HG03565 (cell line): ENCODE measurements around the gene IZUMO4.

Experiments used
- ATAC-seq: cut with Tn5 transposase; IDR thresholded peaks from one replicate; pipeline ENCODE4 v1.9.1; 2021; ENCODE audit warnings: mild to moderate bottlenecking, moderate library complexity; ENCODE audit not compliant: unreplicated experiment

IZUMO4 gene, protein sequence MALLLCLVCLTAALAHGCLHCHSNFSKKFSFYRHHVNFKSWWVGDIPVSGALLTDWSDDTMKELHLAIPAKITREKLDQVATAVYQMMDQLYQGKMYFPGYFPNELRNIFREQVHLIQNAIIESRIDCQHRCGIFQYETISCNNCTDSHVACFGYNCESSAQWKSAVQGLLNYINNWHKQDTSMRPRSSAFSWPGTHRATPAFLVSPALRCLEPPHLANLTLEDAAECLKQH

GRCh38 chr19:2096480-2097202 lies at the start of gene IZUMO4:
Gene IZUMO4, plus strand, starts transcription at chr19:2096915. Its CDS starts 31 bp downstream, at chr19:2096946.
- ATAC-seq, result peak; percentile 53

DNA sequence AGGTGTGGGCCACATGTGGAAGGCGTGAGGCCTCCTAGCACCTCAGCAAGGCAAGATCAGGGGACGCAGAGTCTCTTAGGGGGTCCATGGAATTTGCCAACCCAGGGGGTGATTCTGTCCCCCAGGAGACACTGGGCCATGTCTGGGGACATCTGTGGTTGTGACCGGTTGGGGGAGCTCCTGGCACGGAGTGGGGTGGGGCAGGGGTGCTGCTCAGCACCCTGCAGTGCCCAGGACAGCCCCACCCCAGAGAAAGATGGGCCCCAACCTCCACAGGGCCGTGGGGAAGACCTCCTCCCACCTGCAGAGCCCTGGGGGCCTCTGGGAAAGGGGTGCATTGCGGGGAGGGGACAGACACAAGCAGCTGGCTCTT lies 49.7 kb upstream of the IZUMO4 start:
- ATAC-seq, result no peak

DNA sequence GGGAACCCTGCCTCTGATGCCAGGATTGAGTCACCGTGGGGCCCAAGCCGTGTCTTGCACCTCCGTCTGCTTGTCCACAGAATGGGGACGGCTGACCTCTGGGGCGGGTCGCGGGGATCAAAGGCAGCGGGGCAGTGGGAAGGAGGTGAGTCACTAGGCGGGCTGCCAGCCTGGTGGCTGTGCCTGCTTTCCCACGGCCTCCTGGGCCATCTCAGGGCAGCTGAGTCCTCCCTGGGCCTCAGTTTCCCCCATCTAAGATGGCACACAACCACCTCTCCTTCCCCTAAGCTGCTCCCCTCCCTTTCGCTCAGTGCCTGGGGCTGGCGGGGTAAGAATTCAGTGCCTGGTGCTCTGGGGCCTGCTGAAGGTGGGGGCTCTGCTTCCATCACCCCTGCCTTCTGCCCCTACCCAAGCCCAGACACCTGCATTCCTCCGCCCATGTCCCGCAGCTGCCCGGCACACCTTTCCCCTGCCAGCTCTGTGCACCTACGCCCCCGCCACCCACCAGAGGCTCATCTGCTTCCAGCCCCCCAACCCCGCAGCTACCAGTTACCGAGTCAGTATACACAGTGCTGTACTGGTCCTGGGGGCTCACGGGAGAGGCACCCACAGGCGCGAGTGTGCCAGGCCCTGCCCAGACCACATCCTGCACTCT lies 49.1 kb upstream of the IZUMO4 start:
- no peak for ATAC-seq

- no peak for ATAC-seq
Measured at GRCh38 chr19:2048104-2048958, 48.4 kb upstream of the IZUMO4 start.

- ATAC-seq, result no peak
Measured at GRCh38 chr19:2048959-2049740, 47.6 kb upstream of the IZUMO4 start.

DNA sequence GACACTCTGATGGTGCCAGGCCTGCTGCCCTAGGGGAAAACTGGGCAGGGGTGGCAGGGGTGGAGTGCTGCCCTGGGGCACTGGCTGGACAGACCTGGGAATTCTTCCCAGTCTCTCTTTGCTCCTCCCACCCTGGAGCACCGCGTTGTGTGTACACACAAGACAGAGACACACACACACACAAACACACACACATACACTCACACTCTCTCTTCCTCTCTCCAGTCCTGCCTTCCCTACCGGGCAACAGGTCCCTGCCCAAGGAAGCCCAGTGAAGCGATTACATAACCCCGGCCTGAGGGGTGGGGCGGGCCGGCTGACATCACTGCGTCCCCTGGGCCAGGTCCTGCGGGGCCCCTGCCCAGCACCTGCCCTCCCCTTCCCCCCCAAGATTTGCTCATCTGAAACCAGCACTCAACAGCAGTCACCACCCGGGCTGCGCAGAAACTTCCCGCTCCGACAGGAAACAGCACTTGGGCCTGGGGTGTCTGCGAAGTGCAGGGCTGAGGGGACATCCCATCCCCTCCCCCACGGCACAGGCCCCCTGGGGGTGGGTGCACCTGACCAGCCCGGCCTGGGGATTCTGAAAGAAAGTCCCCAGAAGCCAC lies 46.9 kb upstream of the IZUMO4 start:
- no peak for ATAC-seq

DNA sequence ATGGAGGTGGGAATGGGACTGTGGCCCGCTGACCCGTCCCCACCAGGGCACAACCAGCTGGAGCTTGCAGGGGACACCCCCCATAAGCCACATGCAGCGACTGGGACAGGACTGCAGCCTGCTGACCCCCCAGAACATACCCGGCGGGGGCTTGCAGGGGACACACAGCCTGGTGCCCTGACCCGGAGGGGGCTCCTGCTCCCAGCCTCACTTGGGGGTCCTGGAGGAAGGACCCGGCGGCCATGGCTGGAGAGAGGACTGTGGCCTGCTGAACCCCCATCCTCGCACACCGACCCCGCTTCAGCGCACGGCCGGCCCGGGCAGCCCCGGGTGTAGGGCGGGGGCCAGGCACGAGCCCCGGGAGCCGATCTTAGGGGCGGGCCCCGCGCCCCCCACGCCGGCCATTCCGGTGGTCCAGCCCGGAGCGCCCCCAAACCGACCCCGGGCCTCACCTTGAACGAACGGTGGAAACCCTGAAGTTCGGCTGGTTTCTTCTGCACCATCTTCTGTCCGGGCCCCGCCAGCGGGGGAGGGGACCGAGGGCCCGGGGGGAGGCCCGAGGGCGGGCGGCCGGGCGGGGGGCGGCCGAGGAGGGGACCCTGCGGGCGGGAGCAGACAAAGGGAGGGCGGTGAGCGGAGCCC lies 46.2 kb upstream of the IZUMO4 start:
- no peak for ATAC-seq

DNA sequence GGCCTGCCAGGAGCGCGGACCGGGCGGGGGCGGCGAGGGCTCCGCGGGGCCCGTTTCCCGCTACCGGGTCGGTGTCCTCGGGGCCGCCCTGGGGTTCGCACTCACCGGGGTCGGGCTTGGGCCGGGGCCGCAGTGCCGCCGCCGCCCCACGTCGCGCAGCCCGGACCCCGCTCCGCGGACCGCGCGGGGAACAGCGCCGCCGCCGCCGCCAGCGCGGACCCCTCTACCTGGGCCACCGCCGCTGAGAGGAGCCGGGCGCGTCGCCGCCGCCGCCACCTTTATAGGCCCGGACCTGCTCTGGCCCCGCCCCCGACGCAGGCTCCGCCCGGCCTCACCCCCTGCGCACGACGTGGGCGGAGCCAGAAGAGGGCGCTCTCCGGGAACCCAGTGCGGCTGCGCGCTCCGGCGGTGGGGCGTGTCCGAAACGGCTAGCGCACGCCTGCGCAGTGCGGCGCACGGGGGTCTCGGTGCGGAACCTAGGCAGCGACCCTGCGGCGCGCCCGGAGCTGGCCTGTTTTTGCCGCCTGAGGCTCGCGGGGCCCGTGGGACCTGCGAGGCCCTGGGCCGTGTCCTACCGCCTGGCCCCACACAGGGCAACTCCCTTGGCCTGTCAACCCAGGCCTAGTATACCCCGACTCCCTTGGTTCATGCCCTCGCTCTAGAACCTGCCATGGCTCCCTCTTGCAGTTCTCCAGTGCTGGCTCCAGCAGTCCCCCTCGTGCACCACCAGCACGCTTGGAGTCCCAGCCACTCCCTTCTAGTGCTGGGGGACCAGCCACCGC lies 45.5 kb upstream of the IZUMO4 start, which contains the start of gene MKNK2:
MKNK2 (minus strand) TSS at position 254 of the 782 bp plus-strand sequence. CDS start 393 bp downstream, outside the sequence.
- ATAC-seq, result peak; percentile 42

GRCh38 chr19:2051773-2052704 lies 44.7 kb upstream of the IZUMO4 start:
- no peak for ATAC-seq

- ATAC-seq, result no peak
Measured at GRCh38 chr19:2053601-2054389, 42.9 kb upstream of the IZUMO4 start.

DNA sequence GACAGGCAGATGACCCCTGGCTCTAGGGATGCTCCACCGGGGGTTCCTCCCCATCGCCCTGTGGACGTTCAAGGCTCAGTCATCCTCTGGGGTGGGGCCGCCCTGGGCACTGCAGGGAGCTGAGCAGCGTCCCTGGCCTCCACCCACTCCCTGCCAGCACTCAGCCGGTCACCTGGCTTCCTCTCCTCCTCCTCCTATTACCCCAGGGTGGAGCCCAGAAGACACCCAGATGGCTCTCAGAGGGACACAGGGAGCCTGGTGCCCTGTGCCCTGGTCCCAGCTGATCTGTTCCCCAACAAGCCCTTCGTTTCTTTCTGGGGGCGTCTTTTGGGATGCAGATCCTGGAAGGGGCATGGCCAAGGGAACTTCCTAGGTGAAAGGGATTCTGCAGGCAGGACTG lies 42.0 kb upstream of the IZUMO4 start:
- no peak for ATAC-seq

DNA sequence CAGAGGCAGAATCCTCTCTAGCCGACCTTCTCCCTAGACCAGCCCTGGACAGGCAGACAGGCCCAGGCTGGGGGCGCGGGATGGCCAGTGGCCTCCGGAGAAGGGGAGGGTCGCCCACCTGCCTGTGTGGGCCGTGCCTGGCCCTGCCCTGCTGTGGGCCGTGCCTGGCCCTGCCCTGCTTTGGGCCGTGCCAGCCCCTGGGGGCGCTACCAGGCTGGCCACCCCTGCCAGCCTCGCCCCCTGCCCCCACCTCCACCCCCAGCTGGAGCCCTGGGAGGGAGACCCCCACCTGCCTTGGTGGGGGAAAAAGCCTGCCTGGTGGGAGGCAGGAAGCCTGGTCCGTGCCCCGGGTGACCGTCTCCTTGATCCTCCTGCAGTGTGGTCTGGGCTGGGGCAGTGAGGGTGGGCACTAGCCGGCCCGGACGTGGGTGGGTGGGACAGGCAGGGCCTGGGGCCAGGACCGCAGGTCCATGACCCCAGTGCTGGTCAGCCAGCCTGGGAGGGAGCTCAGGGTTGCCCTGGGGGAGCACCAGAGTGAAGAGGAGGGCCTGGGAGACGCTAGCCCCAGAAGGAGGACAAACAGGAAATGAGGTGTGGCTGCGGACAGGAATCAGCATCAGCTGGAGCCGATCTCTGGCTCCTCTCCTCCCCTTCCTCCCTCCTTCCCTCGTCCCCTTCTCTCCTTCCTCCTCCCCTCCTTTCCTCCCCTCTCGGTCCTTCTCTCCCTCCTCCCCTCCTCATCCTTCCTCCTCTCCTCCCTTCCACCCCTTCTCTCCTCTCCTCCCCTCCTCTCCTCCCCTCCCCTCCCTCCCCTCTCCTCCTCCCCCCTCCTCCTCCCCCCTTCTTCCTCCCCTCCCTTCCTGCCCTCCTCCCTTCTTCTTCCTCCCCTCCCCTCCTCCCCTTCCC lies 40.5 kb upstream of the IZUMO4 start:
- no peak for ATAC-seq

GRCh38 chr19:2056837-2057192 lies 39.9 kb upstream of the IZUMO4 start:
- no peak for ATAC-seq

- no peak for ATAC-seq
Measured at GRCh38 chr19:2057484-2058469, 38.9 kb upstream of the IZUMO4 start.
